Thyroid gland (tissue), 4 donors: ENCODE results near the gene CCBE1. TPM values are rescaled to one million over a fixed set of nuclear protein-coding genes. Genes with fewer than 3 reads are reported as not detected.

ENCODE experiments used
- DNase-seq, 2 donors: peaks; one replicate each; pipeline ENCODE4 v3.0.0-alpha.2; 2019
- H3K27ac ChIP-seq, 3 donors: fragments of 200-600 bp; sonication (generic); 1 replicate in 2 of 3; 2 replicates in 1 of 3; pipeline ENCODE4 v1.5.1; 2016 to 2019; ENCODE audit warnings: mild to moderate bottlenecking in 1 of 3, moderate library complexity in 1 of 3
- H3K27me3 ChIP-seq: fragments of 200-600 bp; sonication (generic); one replicate; pipeline ENCODE4 v1.5.1; 2019
- H3K36me3 ChIP-seq, 2 donors: fragments of 200-600 bp; sonication (generic); one replicate each; pipeline ENCODE4 v1.5.1; 2016 to 2019
- H3K4me1 ChIP-seq, 2 donors: fragments of 200-600 bp; sonication (generic); one replicate each; pipeline ENCODE4 v1.5.1; 2017 to 2019
- H3K4me3 ChIP-seq, 3 donors: fragments of 200-600 bp; sonication (generic); replicated peaks in 1 of 3; 1 replicate in 2 of 3; 2 replicates in 1 of 3; pipeline ENCODE4 v1.5.1; 2016; ENCODE audit warnings: mild to moderate bottlenecking in 1 of 3
- H3K9me3 ChIP-seq: fragments of 200-600 bp; sonication (generic); one replicate; pipeline ENCODE4 v1.5.1; 2017
- POLR2A ChIP-seq, 2 donors: fragments of 450-650 bp; IDR thresholded peaks; one replicate each; pipeline ENCODE4 v1.6.1; 2017; ENCODE audit warnings: antibody characterized with exemption in 2 of 2, mild to moderate bottlenecking in 2 of 2, moderate library complexity in 1 of 2
- WGBS, 2 donors: methylation state at CpG; one replicate each; pipeline ENCODE4 v1.1.5; 2017; 5-methylcytosine and 5-hydroxymethylcytosine counted together
- intact Hi-C: fragments of 100-400 bp; cut with DNase I; formaldehyde crosslinking; loops from one replicate; pipeline ENCODE4 v1.15.1; 2023
- total RNA-seq, 4 donors: library from RNA; depleted of rRNA; stranded (reverse); fragments of >200 nt; gene quantifications; one replicate each; pipeline ENCODE4 v1.2.3, GENCODE V29; 2016
- TF ChIP-seq, protein P1 (sequence below), 6 experiments: fragments of 200-600 bp in 3 of 6; fragments of 450-650 bp in 3 of 6; sonication (generic) in 3 of 6; IDR thresholded peaks; one replicate each; pipeline ENCODE4 v1.5.1; 2016 to 2019; ENCODE audit warnings: antibody characterized with exemption in 6 of 6, mild to moderate bottlenecking in 2 of 6, inconsistent platforms in 1 of 6, moderate library complexity in 1 of 6

CCBE1 gene
- total RNA-seq, 4 donors from 2014 or later: 0.34 to 9.0 (median 1.1) TPM

DNA sequence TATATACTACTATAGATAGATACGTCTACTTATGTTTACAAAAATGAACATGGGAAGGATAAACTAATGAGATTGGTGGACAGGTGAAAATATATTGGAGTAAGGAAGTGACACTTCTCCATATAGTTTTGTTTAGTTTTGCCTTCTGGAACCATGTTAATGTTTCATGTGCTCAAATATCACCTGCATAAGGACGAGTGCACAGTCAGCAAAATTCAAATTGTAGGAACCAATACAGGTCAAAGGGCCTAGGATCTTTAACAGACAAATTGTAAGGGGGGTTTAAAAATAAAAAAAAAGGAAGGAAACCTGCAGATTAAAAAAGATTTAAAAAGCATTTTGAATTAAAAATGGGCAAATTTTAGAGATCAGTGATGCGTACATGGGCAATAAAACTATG lies 104.6 kb downstream of the CCBE1 start:
- Histone ChIP-seq H3K9me3 (no peaks in the 10 kb centered on the region), H3K4me1 (no peaks in the 10 kb centered on the region), H3K27ac (no peak overlapping the region), H3K4me3 (no peak overlapping the region), H3K27me3 (no peaks in the 10 kb centered on the region), H3K36me3 (no peaks in the 10 kb centered on the region)
- intact Hi-C loops: no loop called here
- TF ChIP-seq, protein P1, sequence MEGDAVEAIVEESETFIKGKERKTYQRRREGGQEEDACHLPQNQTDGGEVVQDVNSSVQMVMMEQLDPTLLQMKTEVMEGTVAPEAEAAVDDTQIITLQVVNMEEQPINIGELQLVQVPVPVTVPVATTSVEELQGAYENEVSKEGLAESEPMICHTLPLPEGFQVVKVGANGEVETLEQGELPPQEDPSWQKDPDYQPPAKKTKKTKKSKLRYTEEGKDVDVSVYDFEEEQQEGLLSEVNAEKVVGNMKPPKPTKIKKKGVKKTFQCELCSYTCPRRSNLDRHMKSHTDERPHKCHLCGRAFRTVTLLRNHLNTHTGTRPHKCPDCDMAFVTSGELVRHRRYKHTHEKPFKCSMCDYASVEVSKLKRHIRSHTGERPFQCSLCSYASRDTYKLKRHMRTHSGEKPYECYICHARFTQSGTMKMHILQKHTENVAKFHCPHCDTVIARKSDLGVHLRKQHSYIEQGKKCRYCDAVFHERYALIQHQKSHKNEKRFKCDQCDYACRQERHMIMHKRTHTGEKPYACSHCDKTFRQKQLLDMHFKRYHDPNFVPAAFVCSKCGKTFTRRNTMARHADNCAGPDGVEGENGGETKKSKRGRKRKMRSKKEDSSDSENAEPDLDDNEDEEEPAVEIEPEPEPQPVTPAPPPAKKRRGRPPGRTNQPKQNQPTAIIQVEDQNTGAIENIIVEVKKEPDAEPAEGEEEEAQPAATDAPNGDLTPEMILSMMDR (IDR thresholded peaks at IDR 0.05): no peak
- no peak for TF ChIP-seq POLR2A (IDR thresholded peaks at IDR 0.05)
- DNase-seq: no peak
- WGBS, 2 donors: 90 to 95% methylated on average over 3 of the region's 3 CpGs

DNA sequence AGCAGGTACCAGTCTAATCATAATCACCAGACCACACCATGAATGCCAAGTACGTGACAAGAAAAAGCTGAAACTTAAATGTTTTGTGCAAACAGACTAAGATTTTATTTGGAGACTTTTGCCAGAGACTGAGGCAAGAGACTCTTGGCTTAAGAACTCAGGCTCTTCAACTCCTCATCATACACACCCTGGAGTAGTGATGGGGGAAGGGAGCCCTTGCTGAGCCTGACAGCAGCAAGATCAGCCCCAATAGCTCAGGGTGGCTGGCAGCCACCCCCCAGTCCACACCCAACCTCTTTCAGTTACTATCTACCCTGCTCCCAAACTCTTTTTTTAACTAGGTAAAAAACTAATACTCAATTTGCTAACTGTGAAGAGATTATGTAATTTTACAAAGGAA lies 114.8 kb downstream of the CCBE1 start:
- intact Hi-C loops: no loop called here
- no peaks in the 10 kb centered on the region for H3K36me3 ChIP-seq
- TF ChIP-seq, protein P1 (IDR thresholded peaks at IDR 0.05): no peak
- no peak for TF ChIP-seq POLR2A (IDR thresholded peaks at IDR 0.05)
- H3K4me3 ChIP-seq: no peak overlapping the region
- H3K27ac ChIP-seq: no peak overlapping the region
- 0 to 26% methylated on average over 1 of the region's 1 CpG for WGBS, 2 donors
- peak; percentile 37 to 56 for DNase-seq
- no peaks in the 10 kb centered on the region for H3K27me3 ChIP-seq
- H3K9me3 ChIP-seq: no peaks in the 10 kb centered on the region
- peaks cover 6% of the 10 kb centered on the region in 2 donors for H3K4me1 ChIP-seq

GRCh38 chr18:59579509-59579908 lies 117.7 kb downstream of the CCBE1 start:
- DNase-seq: no peak
- Histone ChIP-seq H3K27me3 (no peaks in the 10 kb centered on the region), H3K36me3 (no peaks in the 10 kb centered on the region), H3K4me3 (no peak overlapping the region), H3K4me1 (peaks cover 6% of the 10 kb centered on the region in 2 donors), H3K9me3 (no peaks in the 10 kb centered on the region), H3K27ac (no peak overlapping the region)
- TF ChIP-seq, protein P1 (IDR thresholded peaks at IDR 0.05): no peak
- no peak for TF ChIP-seq POLR2A (IDR thresholded peaks at IDR 0.05)
- WGBS, 2 donors: 82 to 85% methylated on average over 7 of the region's 7 CpGs
- intact Hi-C loops: no loop called here

- WGBS, 2 donors: 88 to 95% methylated on average over 1 of the region's 1 CpG
- no peak for TF ChIP-seq POLR2A (IDR thresholded peaks at IDR 0.05)
- TF ChIP-seq, protein P1 (IDR thresholded peaks at IDR 0.05): no peak
Observed at GRCh38 chr18:59577386-59577655, 119.9 kb downstream of the CCBE1 start.

GRCh38 chr18:59576541-59577385 lies 120.5 kb downstream of the CCBE1 start:
- 76 to 83% methylated on average over 10 of the region's 10 CpGs for WGBS, 2 donors

More at GRCh38 chr18:59577386-59577655, 119.9 kb downstream of the CCBE1 start:
- Histone ChIP-seq H3K4me3 (no peak overlapping the region), H3K27ac (no peak overlapping the region), H3K4me1 (peaks cover 4% of the 10 kb centered on the region in 2 donors), H3K27me3 (no peaks in the 10 kb centered on the region), H3K9me3 (no peaks in the 10 kb centered on the region), H3K36me3 (no peaks in the 10 kb centered on the region)
- no peak for DNase-seq
- intact Hi-C loops: no loop called here

More at GRCh38 chr18:59576541-59577385, 120.5 kb downstream of the CCBE1 start:
- Histone ChIP-seq H3K27me3 (no peaks in the 10 kb centered on the region), H3K4me3 (no peak overlapping the region), H3K36me3 (no peaks in the 10 kb centered on the region), H3K9me3 (no peaks in the 10 kb centered on the region), H3K27ac (no peak overlapping the region), H3K4me1 (no peaks in the 10 kb centered on the region)
- intact Hi-C loops: no loop called here
- TF ChIP-seq, protein P1 (IDR thresholded peaks at IDR 0.05): no peak
- TF ChIP-seq POLR2A (IDR thresholded peaks at IDR 0.05): no peak
- no peak for DNase-seq
